OCI-LY1 (cell line): ENCODE measurements around the gene STX2.

Experiments
- H2AFZ ChIP-seq: fragments of 200-600 bp; sonication (generic), shearing (Covaris generic); 2 replicates; pipeline ENCODE4 v1.6.0; 2014; ENCODE audit warnings: antibody characterized with exemption, mild to moderate bottlenecking, low read length
- H3F3A ChIP-seq: fragments of 200-600 bp; sonication (generic), shearing (Covaris generic); 2 replicates; pipeline ENCODE4 v1.6.0; 2014; ENCODE audit warnings: mild to moderate bottlenecking, antibody characterized with exemption, low read length, moderate library complexity; ENCODE audit not compliant: insufficient read depth
- H3K27ac ChIP-seq: fragments of 200-600 bp; sonication (generic); 2 replicates; pipeline ENCODE4 v1.5.1; 2014; ENCODE audit warnings: low read length, mixed run types, mild to moderate bottlenecking, low read depth; ENCODE audit not compliant: poor library complexity, severe bottlenecking
- H3K27me3 ChIP-seq: fragments of 200-600 bp; sonication (generic); 2 replicates; pipeline ENCODE4 v1.6.0; 2014; ENCODE audit warnings: antibody characterized with exemption, mild to moderate bottlenecking, low read length, moderate library complexity; ENCODE audit not compliant: insufficient read depth
- H3K36me3 ChIP-seq: fragments of 200-600 bp; sonication (generic); 2 replicates; pipeline ENCODE4 v1.6.1; 2014; ENCODE audit warnings: mild to moderate bottlenecking, antibody characterized with exemption, low read length, moderate library complexity, mixed read lengths; ENCODE audit not compliant: insufficient read depth
- H3K4me1 ChIP-seq: fragments of 200-600 bp; sonication (generic); 2 replicates; pipeline ENCODE4 v1.5.1; 2014; ENCODE audit warnings: mild to moderate bottlenecking, low read length, moderate library complexity; ENCODE audit not compliant: insufficient read depth, severe bottlenecking
- H3K4me2 ChIP-seq: fragments of 200-600 bp; sonication (generic), shearing (Covaris generic); 2 replicates; pipeline ENCODE4 v1.6.1; 2014; ENCODE audit warnings: low read length
- H3K4me3 ChIP-seq: fragments of 200-600 bp; sonication (generic); 2 replicates; pipeline ENCODE4 v1.5.1; 2014; ENCODE audit warnings: low read length, low read depth, mild to moderate bottlenecking, mixed read lengths; ENCODE audit not compliant: poor library complexity, severe bottlenecking
- H3K79me2 ChIP-seq: fragments of 200-600 bp; shearing (Covaris generic); 2 replicates; pipeline ENCODE4 v1.6.1; 2016; ENCODE audit warnings: mixed run types, low read length, mixed read lengths; ENCODE audit not compliant: insufficient read depth
- H3K9ac ChIP-seq: fragments of 200-600 bp; sonication (generic), shearing (Covaris generic); 2 replicates; pipeline ENCODE4 v1.6.1; 2014; ENCODE audit warnings: mild to moderate bottlenecking, low read length, mixed read lengths
- H3K9me2 ChIP-seq: fragments of 200-600 bp; sonication (generic), shearing (Covaris generic); 2 replicates; pipeline ENCODE4 v1.6.1; 2014; ENCODE audit warnings: low read depth, mild to moderate bottlenecking, low read length, mixed read lengths
- H3K9me3 ChIP-seq: fragments of 200-600 bp; shearing (Covaris generic); 2 replicates; pipeline ENCODE4 v1.6.1; 2014; ENCODE audit warnings: low read length, mixed read lengths
- H4K20me1 ChIP-seq: fragments of 200-600 bp; sonication (generic), shearing (Covaris generic); 2 replicates; pipeline ENCODE4 v1.6.0; 2016; ENCODE audit warnings: mild to moderate bottlenecking, low read length; ENCODE audit not compliant: insufficient read depth
- CTCF ChIP-seq: fragments of 200-600 bp; sonication (generic), shearing (Covaris generic); IDR thresholded peaks from 2 replicates; pipeline ENCODE4 v1.5.1; 2017; ENCODE audit warnings: mild to moderate bottlenecking, antibody characterized with exemption, low read length, moderate library complexity, mixed read lengths
- EZH2 ChIP-seq: fragments of 200-600 bp; sonication (generic), shearing (Covaris generic); IDR thresholded peaks from 2 replicates; pipeline ENCODE4 v1.8.0; 2017; ENCODE audit warnings: borderline replicate concordance, mixed run types, mild to moderate bottlenecking, antibody characterized with exemption, low read length, moderate library complexity, mixed read lengths

Gene STX2

GRCh38 chr12:130742716-130743115 lies 96.3 kb downstream of the STX2 start:
- Histone ChIP-seq H3K4me3 (no peak overlapping the region), H3F3A (no peaks in the 10 kb centered on the region), H3K36me3 (no peaks in the 10 kb centered on the region), H3K4me2 (no peak overlapping the region), H3K27ac (no peak overlapping the region), H4K20me1 (no peaks in the 10 kb centered on the region), H3K79me2 (no peaks in the 10 kb centered on the region), H3K27me3 (no peaks in the 10 kb centered on the region), H3K9ac (no peak overlapping the region), H3K9me2 (no peaks in the 10 kb centered on the region), H3K9me3 (no peaks in the 10 kb centered on the region), H2AFZ (no peak overlapping the region), H3K4me1 (no peaks in the 10 kb centered on the region)
- TF ChIP-seq CTCF (no peak), EZH2 (no peak)

- Histone ChIP-seq H2AFZ (no peak overlapping the region), H3F3A (no peaks in the 10 kb centered on the region), H3K9me3 (no peaks in the 10 kb centered on the region), H3K27me3 (no peaks in the 10 kb centered on the region), H3K9me2 (no peaks in the 10 kb centered on the region), H4K20me1 (no peaks in the 10 kb centered on the region), H3K4me1 (no peaks in the 10 kb centered on the region), H3K4me3 (no peak overlapping the region), H3K79me2 (no peaks in the 10 kb centered on the region), H3K36me3 (no peaks in the 10 kb centered on the region), H3K4me2 (no peak overlapping the region), H3K9ac (no peak overlapping the region), H3K27ac (no peak overlapping the region)
- TF ChIP-seq EZH2 (no peak), CTCF (no peak)
Measured at GRCh38 chr12:130742112-130742511, 96.9 kb downstream of the STX2 start.
